MM.1S (cell line): ENCODE results near the gene CRYZL1.

Experiments used
- DNase-seq: peaks from one replicate; pipeline ENCODE4 v3.0.0-alpha.2; 2015
- H2AFZ ChIP-seq: fragments of 300-600 bp; sonication (generic); 2 replicates; pipeline ENCODE4 v1.6.0; 2016; ENCODE audit warnings: antibody characterized with exemption, low read length
- H3F3A ChIP-seq: fragments of 300-600 bp; sonication (generic); 2 replicates; pipeline ENCODE4 v1.6.1; 2016; ENCODE audit warnings: mild to moderate bottlenecking, antibody characterized with exemption, low read length, moderate library complexity, mixed read lengths; ENCODE audit not compliant: insufficient read depth
- H3K27ac ChIP-seq: fragments of 300-600 bp; sonication (generic); 2 replicates; pipeline ENCODE4 v1.5.1; 2016; ENCODE audit warnings: mild to moderate bottlenecking, low read length
- H3K27me3 ChIP-seq: fragments of 300-600 bp; sonication (generic); replicated peaks from 2 replicates; pipeline ENCODE4 v1.6.0; 2016; ENCODE audit warnings: low read length; ENCODE audit not compliant: insufficient read depth
- H3K36me3 ChIP-seq: fragments of 300-600 bp; sonication (generic); replicated peaks from 2 replicates; pipeline ENCODE4 v1.6.1; 2016; ENCODE audit warnings: mild to moderate bottlenecking, low read length, mixed read lengths; ENCODE audit not compliant: insufficient read depth
- H3K4me1 ChIP-seq: fragments of 300-600 bp; sonication (generic); 2 replicates; pipeline ENCODE4 v1.6.1; 2016; ENCODE audit warnings: low read length, mixed read lengths
- H3K4me2 ChIP-seq: fragments of 300-600 bp; sonication (generic); 2 replicates; pipeline ENCODE4 v1.6.0; 2016; ENCODE audit warnings: low read depth, low read length
- H3K4me3 ChIP-seq: fragments of 300-600 bp; sonication (generic); 2 replicates; pipeline ENCODE4 v1.5.1; 2016; ENCODE audit warnings: low read length, mixed read lengths
- H3K79me2 ChIP-seq: fragments of 300-600 bp; sonication (generic); 2 replicates; pipeline ENCODE4 v1.6.1; 2016; ENCODE audit warnings: mixed run types, low read length, mixed read lengths
- H3K9ac ChIP-seq: fragments of 300-600 bp; sonication (generic); 2 replicates; pipeline ENCODE4 v1.6.1; 2016; ENCODE audit warnings: low read length, mixed read lengths
- H3K9me2 ChIP-seq: fragments of 300-600 bp; sonication (generic); replicated peaks from 2 replicates; pipeline ENCODE4 v1.6.1; 2016; ENCODE audit warnings: mild to moderate bottlenecking, low read length, mixed read lengths; ENCODE audit not compliant: insufficient read depth
- H3K9me3 ChIP-seq: fragments of 300-600 bp; sonication (generic); replicated peaks from 2 replicates; pipeline ENCODE4 v1.6.1; 2016; ENCODE audit warnings: mild to moderate bottlenecking, low read length, mixed read lengths; ENCODE audit not compliant: insufficient read depth
- H4K20me1 ChIP-seq: fragments of 300-600 bp; sonication (generic); 2 replicates; pipeline ENCODE4 v1.6.1; 2016; ENCODE audit warnings: mild to moderate bottlenecking, low read length, moderate library complexity, mixed read lengths; ENCODE audit not compliant: insufficient read depth
- EZH2 ChIP-seq: fragments of 300-600 bp; sonication (generic); optimal IDR thresholded peaks from 2 replicates; pipeline ENCODE3; 2017; ENCODE audit warnings: low read depth, mild to moderate bottlenecking, antibody characterized with exemption, low read length, mixed read lengths
- EZH2phosphoT487 ChIP-seq: fragments of 300-600 bp; sonication (generic); IDR thresholded peaks from 2 replicates; pipeline ENCODE4 v1.6.1; 2018; ENCODE audit warnings: antibody characterized with exemption, low read length
- TF ChIP-seq, protein P1 (sequence below): fragments of 300-600 bp; sonication (generic); IDR thresholded peaks from 2 replicates; pipeline ENCODE4 v1.5.1; 2016; ENCODE audit warnings: antibody characterized with exemption, low read length, mixed read lengths

Gene CRYZL1

DNA sequence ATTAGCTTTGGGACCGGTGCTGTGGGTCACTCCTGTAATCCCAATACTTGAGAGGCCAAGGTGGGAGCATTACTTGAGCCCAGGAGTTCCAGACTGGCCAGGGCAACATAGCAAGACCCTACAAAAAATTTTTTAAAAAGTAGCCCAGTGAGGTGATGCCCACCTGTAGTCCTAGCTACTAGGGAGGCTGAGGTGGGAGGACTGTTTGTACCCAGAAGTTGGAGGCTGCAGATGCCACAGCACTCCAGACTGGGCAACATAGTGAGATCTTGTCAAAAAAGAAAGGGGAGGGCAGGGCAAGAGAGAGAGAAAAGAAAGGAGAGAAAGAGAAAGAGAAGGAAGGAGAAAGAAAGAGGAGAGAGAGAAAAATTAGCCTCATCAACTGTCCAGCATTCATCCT, 7.0 kb upstream of the CRYZL1 start:
- TF ChIP-seq EZH2phosphoT487 = no peak
- TF ChIP-seq, protein P1, sequence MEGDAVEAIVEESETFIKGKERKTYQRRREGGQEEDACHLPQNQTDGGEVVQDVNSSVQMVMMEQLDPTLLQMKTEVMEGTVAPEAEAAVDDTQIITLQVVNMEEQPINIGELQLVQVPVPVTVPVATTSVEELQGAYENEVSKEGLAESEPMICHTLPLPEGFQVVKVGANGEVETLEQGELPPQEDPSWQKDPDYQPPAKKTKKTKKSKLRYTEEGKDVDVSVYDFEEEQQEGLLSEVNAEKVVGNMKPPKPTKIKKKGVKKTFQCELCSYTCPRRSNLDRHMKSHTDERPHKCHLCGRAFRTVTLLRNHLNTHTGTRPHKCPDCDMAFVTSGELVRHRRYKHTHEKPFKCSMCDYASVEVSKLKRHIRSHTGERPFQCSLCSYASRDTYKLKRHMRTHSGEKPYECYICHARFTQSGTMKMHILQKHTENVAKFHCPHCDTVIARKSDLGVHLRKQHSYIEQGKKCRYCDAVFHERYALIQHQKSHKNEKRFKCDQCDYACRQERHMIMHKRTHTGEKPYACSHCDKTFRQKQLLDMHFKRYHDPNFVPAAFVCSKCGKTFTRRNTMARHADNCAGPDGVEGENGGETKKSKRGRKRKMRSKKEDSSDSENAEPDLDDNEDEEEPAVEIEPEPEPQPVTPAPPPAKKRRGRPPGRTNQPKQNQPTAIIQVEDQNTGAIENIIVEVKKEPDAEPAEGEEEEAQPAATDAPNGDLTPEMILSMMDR = no peak
- TF ChIP-seq EZH2 = no peak
- no peak overlapping the region for H3K4me2 ChIP-seq
- no peaks in the 10 kb centered on the region for H3K36me3 ChIP-seq
- no peak overlapping the region for H3K27ac ChIP-seq
- no peak for DNase-seq
- 0 out of 2 replicates have a peak, but pooled peaks cover 9% of the 10 kb centered on the region for H3K4me1 ChIP-seq
- H3K79me2 ChIP-seq = peaks cover 96% of the 10 kb centered on the region
- H4K20me1 ChIP-seq = no peaks in the 10 kb centered on the region
- H3K9me2 ChIP-seq = no peaks in the 10 kb centered on the region
- 0 out of 2 replicates have a peak, but pooled peaks cover under 1% of the 10 kb centered on the region for H3F3A ChIP-seq
- H3K9me3 ChIP-seq = no peaks in the 10 kb centered on the region
- no peak overlapping the region for H2AFZ ChIP-seq
- H3K4me3 ChIP-seq = no peak overlapping the region
- no peaks in the 10 kb centered on the region for H3K27me3 ChIP-seq
- H3K9ac ChIP-seq = no peak overlapping the region

DNA sequence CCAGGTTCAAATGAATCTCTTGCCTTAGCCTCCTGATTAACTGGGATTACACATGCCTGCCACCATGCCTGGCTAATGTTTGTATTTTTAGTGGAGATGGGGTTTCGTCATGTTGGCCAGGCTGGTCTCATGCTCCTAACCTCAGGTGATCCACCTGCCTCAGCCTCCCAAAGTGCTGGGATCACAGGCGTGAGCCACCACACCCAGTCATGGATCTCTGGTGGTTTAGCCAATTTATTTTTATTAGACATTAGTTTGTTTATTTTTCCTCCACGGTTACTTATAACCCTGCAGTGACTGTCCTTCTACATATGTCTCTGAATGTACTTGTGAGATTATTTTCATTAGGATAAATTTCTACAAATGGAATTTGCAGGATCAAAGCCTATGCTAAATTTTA, 6.0 kb upstream of the CRYZL1 start:
- Histone ChIP-seq H3K36me3 (no peaks in the 10 kb centered on the region), H3K4me1 (0 out of 2 replicates have a peak, but pooled peaks cover 9% of the 10 kb centered on the region), H3K9me2 (no peaks in the 10 kb centered on the region), H3K9me3 (no peaks in the 10 kb centered on the region), H3K27ac (no peak overlapping the region), H3K79me2 (peaks cover 95% of the 10 kb centered on the region), H3F3A (0 out of 2 replicates have a peak, but pooled peaks cover 4% of the 10 kb centered on the region), H3K4me3 (no peak overlapping the region), H3K4me2 (no peak overlapping the region), H3K27me3 (no peaks in the 10 kb centered on the region), H4K20me1 (no peaks in the 10 kb centered on the region), H3K9ac (no peak overlapping the region), H2AFZ (no peak overlapping the region)
- TF ChIP-seq EZH2 (no peak), EZH2phosphoT487 (no peak)
- TF ChIP-seq, protein P1 = no peak
- DNase-seq = no peak

DNA sequence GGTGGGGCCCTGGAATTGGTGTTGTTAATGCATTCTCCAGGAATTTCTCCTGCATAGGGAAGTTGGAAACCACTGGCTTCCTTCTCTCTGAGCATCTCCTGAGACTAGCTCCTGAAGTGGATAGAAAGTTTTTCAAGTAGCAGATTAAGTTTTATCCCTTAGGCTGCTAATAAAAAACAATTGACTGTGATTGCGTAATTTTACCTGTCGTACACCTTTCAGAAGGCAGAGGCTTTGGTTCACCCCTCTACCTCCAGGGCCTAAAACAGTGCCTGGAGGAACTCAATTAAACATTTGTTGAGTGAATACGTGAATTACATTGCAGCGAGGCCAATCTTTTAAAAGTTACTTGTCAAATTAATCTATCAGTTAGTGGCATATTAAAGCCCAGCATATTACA, 4.2 kb upstream of the CRYZL1 start:
- TF ChIP-seq EZH2phosphoT487 (no peak), EZH2 (no peak)
- TF ChIP-seq, protein P1 = no peak
- Histone ChIP-seq H3K9me2 (no peaks in the 10 kb centered on the region), H3K4me1 (0 out of 2 replicates have a peak, but pooled peaks cover 9% of the 10 kb centered on the region), H2AFZ (no peak overlapping the region), H3K9ac (no peak overlapping the region), H3K36me3 (no peaks in the 10 kb centered on the region), H4K20me1 (no peaks in the 10 kb centered on the region), H3K4me2 (no peak overlapping the region), H3F3A (peaks cover 11% of the 10 kb centered on the region), H3K9me3 (no peaks in the 10 kb centered on the region), H3K4me3 (no peak overlapping the region), H3K27me3 (no peaks in the 10 kb centered on the region), H3K79me2 (peaks cover 83% of the 10 kb centered on the region), H3K27ac (no peak overlapping the region)
- DNase-seq = no peak
